Tibial artery (tissue), 4 donors: ENCODE results near the gene ASPHD1.
"Not testable (repeated sequence)": the region's sequence is repeated elsewhere in the genome, so short reads cannot be mapped to it uniquely, and the experiment has no call there.

Experiments
- DNase-seq, 2 donors: peaks; one replicate each; pipeline ENCODE4 v3.0.0-alpha.2; 2019
- H3K27ac ChIP-seq, 2 donors: fragments of 200-600 bp; sonication (generic) in 1 of 2; 1 replicate in 1 of 2; 2 replicates in 1 of 2; pipeline ENCODE4 v1.5.1; 2018 to 2019; ENCODE audit warnings: mild to moderate bottlenecking in 1 of 2
- H3K27me3 ChIP-seq, 2 donors: fragments of 200-600 bp; sonication (generic) in 1 of 2; one replicate each; pipeline versions ENCODE4 v1.5.1 to v1.6.0; 2016 to 2019
- H3K36me3 ChIP-seq, 3 donors: fragments of 200-600 bp; sonication (generic) in 2 of 3; one replicate each; pipeline ENCODE4 v1.5.1; 2016 to 2019; ENCODE audit warnings: mild to moderate bottlenecking in 2 of 3
- H3K4me1 ChIP-seq, 4 donors: fragments of 200-600 bp; sonication (generic) in 2 of 4; 1 replicate in 3 of 4; 2 replicates in 1 of 4; pipeline ENCODE4 v1.5.1; 2016 to 2019
- H3K4me3 ChIP-seq, 2 donors: fragments of 200-600 bp; sonication (generic) in 1 of 2; 1 replicate in 1 of 2; 2 replicates in 1 of 2; pipeline ENCODE4 v1.5.1; 2018 to 2019; ENCODE audit warnings: mild to moderate bottlenecking in 2 of 2
- H3K9me3 ChIP-seq, 3 donors: fragments of 200-600 bp; sonication (generic) in 1 of 3; one replicate each; pipeline ENCODE4 v1.5.1; 2016 to 2019
- intact Hi-C: fragments of 100-400 bp; cut with DNase I; formaldehyde crosslinking; loops from one replicate; pipeline ENCODE4 v1.15.0; 2023; ENCODE audit warnings: low total_unique reads
- TF ChIP-seq, protein P1 (sequence below), 2 experiments: fragments of 200-600 bp in 1 of 2; fragments of 450-650 bp in 1 of 2; IDR thresholded peaks; one replicate each; pipeline ENCODE4 v1.5.1; 2017 to 2019; ENCODE audit warnings: antibody characterized with exemption in 2 of 2, mild to moderate bottlenecking in 1 of 2, moderate library complexity in 1 of 2

Gene ASPHD1

DNA sequence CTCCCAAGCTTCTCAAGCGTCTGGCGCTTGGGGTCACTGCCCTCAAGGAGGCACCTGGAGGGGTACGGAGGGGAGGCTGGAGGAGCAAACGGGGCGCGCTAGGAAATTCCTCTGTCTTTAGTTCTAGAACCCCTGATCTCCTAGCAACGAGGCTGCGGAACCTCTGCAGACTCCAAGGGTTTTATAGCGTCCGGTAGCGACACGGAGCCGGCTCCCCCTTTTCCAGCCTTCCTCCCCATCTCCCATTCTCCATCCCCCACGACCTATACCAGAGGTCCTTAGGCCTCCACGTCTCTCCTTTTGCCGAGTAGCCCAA lies 36.7 kb upstream of the ASPHD1 start:
- Histone ChIP-seq H3K27me3 (no peaks in the 10 kb centered on the region), H3K4me1 (peaks cover 0 to 32% (median 23%) of the 10 kb centered on the region in 4 donors), H3K27ac (peak overlapping the region; percentile 74 to 89), H3K36me3 (peaks cover 16 to 26% (median 25%) of the 10 kb centered on the region in 3 donors), H3K9me3 (no peaks in the 10 kb centered on the region), H3K4me3 (peak overlapping the region; percentile 59 to 68)
- TF ChIP-seq, protein P1, sequence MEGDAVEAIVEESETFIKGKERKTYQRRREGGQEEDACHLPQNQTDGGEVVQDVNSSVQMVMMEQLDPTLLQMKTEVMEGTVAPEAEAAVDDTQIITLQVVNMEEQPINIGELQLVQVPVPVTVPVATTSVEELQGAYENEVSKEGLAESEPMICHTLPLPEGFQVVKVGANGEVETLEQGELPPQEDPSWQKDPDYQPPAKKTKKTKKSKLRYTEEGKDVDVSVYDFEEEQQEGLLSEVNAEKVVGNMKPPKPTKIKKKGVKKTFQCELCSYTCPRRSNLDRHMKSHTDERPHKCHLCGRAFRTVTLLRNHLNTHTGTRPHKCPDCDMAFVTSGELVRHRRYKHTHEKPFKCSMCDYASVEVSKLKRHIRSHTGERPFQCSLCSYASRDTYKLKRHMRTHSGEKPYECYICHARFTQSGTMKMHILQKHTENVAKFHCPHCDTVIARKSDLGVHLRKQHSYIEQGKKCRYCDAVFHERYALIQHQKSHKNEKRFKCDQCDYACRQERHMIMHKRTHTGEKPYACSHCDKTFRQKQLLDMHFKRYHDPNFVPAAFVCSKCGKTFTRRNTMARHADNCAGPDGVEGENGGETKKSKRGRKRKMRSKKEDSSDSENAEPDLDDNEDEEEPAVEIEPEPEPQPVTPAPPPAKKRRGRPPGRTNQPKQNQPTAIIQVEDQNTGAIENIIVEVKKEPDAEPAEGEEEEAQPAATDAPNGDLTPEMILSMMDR (IDR thresholded peaks at IDR 0.05) = no peak
- no peak for DNase-seq
- intact Hi-C loops = loop anchor here (5.0 kb wide), 2 partner anchors 36 to 144 kb away; no protein-coding TSS in a partner anchor

DNA sequence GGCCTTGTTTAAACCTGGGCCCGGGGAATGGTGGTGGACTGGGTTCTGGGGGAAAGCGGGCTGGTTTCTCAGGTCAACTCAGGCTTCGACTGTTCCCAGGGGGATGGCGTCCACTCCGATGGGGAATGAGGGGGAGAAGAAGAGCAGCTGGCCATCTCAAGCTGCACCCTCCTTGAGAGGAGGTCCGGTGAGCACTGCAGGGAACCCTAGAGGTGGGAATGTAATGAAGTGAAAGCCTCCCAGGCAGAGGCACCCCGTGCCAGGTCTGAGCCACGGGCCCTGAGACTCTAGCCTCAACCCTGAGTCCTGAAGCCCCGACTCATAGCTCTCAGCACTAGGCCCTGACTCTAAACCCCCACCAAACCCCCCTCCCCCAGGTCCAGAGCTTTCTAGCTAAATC lies 36.1 kb upstream of the ASPHD1 start:
- Histone ChIP-seq H3K9me3 (no peaks in the 10 kb centered on the region), H3K27me3 (no peaks in the 10 kb centered on the region), H3K27ac (no peak overlapping the region), H3K36me3 (peaks cover 16 to 21% (median 20%) of the 10 kb centered on the region in 3 donors), H3K4me3 (no peak overlapping the region), H3K4me1 (peaks cover 0 to 26% (median 20%) of the 10 kb centered on the region in 4 donors)
- no peak for DNase-seq
- intact Hi-C loops = loop anchor here (5.0 kb wide), 2 partner anchors 37 to 143 kb away; no protein-coding TSS in a partner anchor
- TF ChIP-seq, protein P1 (IDR thresholded peaks at IDR 0.05) = no peak

DNA sequence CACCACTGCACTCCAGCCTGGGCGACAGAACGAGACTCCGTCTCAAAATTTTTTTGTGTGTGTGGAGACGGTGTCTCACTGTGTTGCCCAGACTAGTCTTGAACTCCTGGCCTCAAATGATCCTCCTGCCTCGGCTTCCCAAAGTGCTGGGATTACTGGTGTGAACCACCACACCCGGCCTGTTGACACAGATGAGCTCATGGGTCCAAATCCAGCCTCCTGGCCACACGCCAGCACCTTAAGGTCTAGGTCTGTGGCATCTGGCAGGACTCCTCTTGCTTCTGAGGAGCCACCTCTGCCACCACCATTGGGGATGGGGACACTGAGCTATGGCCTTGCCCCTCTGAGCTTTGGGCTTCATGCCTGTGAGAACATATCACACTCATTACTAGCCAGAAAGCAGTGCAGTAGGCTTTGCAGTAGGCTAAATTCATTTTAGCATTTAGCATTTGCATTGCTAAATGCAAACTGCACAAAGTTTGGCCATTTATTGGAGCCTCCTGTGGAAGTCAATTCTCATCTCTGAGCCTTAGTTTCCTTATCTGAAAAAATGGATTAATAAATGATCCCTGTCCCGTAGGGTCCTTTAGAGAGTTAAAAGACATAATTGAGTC lies 31.8 kb upstream of the ASPHD1 start:
- Histone ChIP-seq H3K27me3 (peaks cover 0 to 7% of the 10 kb centered on the region in 2 donors), H3K27ac (no peak overlapping the region), H3K4me1 (peaks cover 0 to 4% (median 2%) of the 10 kb centered on the region in 4 donors), H3K36me3 (no peaks in the 10 kb centered on the region), H3K4me3 (no peak overlapping the region), H3K9me3 (no peaks in the 10 kb centered on the region)
- intact Hi-C loops = no loop called here
- TF ChIP-seq, protein P1 (IDR thresholded peaks at IDR 0.05) = no peak
- no peak for DNase-seq

DNA sequence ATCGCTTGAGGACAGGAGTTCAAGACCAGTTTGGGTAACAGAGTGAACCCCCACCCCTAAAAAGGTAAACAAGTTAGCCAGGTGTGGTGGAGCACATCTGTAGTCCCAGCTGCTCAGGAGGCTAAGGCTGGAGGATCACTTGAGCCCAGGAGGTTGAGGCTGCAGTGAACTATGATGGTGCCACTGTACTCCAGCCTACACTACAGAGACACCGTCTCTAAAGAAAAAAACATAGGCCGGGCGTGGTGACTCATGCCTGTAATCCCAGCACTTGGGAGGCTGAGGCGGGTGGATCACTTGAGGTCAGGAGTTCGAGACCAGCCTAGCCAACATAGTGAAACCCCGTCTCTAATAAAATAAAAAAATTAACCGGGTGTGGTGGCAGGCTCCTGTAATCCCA lies 31.2 kb upstream of the ASPHD1 start:
- H3K36me3 ChIP-seq, DNase-seq, H3K27ac ChIP-seq, H3K9me3 ChIP-seq, H3K4me3 ChIP-seq, H3K4me1 ChIP-seq, H3K27me3 ChIP-seq, intact Hi-C loops: not testable (repeated sequence)

DNA sequence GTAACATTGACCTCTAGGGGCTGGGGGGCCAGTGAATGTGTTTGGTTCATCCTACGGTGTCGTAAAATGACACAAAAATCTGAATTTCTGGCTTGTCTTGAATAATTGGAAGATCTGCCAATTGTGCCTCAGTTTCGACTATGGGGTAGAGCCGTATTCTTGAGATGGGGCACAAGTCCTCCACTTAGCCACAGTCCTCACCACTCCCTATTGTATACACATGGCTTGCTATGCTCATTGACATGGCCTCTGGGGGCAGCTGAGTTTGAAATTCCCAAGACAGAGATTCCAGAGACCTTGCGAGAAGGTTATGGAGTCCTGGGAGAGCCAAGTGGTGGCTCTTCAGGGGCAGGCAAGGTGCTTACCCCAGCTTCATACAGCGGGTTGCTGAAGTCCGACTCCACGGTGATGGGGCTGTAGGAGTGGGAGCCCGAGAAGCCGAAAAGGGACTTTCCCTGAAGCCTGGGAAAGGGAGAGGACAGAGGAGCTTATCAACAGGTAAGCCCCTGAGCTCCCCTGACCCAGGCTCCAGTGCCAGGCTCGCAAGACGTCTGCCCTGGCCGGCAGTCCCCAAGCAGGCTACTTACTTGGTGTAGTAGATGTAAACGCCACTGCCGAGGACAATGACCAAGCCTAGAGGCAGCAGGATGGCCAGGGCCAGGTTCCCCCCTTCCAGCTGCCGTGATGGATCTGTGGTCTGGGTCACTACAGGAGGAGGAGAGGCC lies 28.3 kb upstream of the ASPHD1 start:
- Histone ChIP-seq H3K27ac (no peak overlapping the region), H3K4me3 (no peak overlapping the region), H3K4me1 (peaks cover 0 to 9% (median 0%) of the 10 kb centered on the region in 4 donors), H3K27me3 (peaks cover 0 to 29% of the 10 kb centered on the region in 2 donors), H3K36me3 (no peaks in the 10 kb centered on the region), H3K9me3 (no peaks in the 10 kb centered on the region)
- intact Hi-C loops = no loop called here
- DNase-seq = no peak
- TF ChIP-seq, protein P1 (IDR thresholded peaks at IDR 0.05) = no peak

DNA sequence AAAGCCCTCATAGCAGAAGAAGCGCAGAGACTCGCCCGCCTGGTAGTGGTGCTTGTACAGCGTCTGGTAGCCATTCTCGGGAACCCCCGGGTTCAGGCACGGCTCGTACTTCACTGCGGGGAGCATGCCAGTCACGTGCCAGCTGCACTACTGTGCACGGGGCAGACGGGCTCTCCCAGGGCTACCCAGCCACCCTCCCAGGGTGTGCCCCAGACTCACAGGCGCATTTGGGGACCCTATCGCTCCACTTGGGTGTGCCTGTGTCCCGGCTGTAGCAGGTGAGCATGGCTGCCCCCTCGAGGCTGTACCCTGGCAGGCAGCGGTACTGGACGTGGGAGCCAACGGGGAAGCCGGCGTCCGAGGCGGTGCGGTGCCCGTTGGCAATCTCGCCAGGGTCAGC lies 27.0 kb upstream of the ASPHD1 start:
- peaks cover 0 to 10% (median 0%) of the 10 kb centered on the region in 4 donors for H3K4me1 ChIP-seq
- H3K27ac ChIP-seq = no peak overlapping the region
- no peaks in the 10 kb centered on the region for H3K36me3 ChIP-seq
- TF ChIP-seq, protein P1 (IDR thresholded peaks at IDR 0.05) = no peak
- H3K27me3 ChIP-seq = peaks cover 3 to 42% of the 10 kb centered on the region in 2 donors
- no peak overlapping the region for H3K4me3 ChIP-seq
- intact Hi-C loops = no loop called here
- DNase-seq = no peak
- no peaks in the 10 kb centered on the region for H3K9me3 ChIP-seq
